H1 (cell line): Measurements from ENCODE around the gene PCDHB14. TPM values are rescaled to one million over a fixed set of nuclear protein-coding genes. Genes with fewer than 3 reads are reported as not detected.

ENCODE experiments used
- CTCF ChIA-PET: fragments of 300-600 bp; sonication (Branson Sonifier 250); formaldehyde crosslinking; loops from one replicate; lab custom pipeline; 2021; ENCODE audit not compliant: partially characterized antibody; lab: Charles Lee
- POLR2A ChIA-PET: fragments of 300-600 bp; sonication (Branson Sonifier 250); formaldehyde crosslinking; loops from one replicate; lab custom pipeline; 2021; ENCODE audit warnings: inconsistent platforms; ENCODE audit not compliant: partially characterized antibody; lab: Charles Lee
- DNase-seq, 2 experiments: peaks; one replicate each; pipeline versions ENCODE4 v3.0.0 to v3.0.0-alpha.2; 2010 to 2022; ENCODE audit warnings: low spot score in 2 of 2, low read depth in 1 of 2, mixed read lengths in 1 of 2
- FAIRE-seq: peaks from 2 replicates; lab custom pipeline; 2011; peaks lifted over from hg19 to GRCh38; lab: Jason Lieb, UNC
- H2AFZ ChIP-seq: 2 replicates; pipeline ENCODE4 v1.8.1; 2012; ENCODE audit warnings: low read length, inconsistent platforms
- H2AK5ac ChIP-seq: 2 replicates; pipeline ENCODE4 v1.6.1; 2013; ENCODE audit warnings: low read depth, low read length
- H2BK120ac ChIP-seq: replicated peaks from 2 replicates; pipeline ENCODE3; 2013; ENCODE audit warnings: low read depth, low read length, inconsistent platforms
- H2BK12ac ChIP-seq: 2 replicates; pipeline ENCODE4 v1.6.1; 2013; ENCODE audit warnings: low read depth, low read length
- H2BK15ac ChIP-seq: 2 replicates; pipeline ENCODE4 v1.6.1; 2013; ENCODE audit warnings: low read length
- H2BK20ac ChIP-seq: 2 replicates; pipeline ENCODE4 v1.6.1; 2013; ENCODE audit warnings: low read length
- H2BK5ac ChIP-seq: 2 replicates; pipeline ENCODE4 v1.6.1; 2013; ENCODE audit warnings: low read depth, low read length
- H3K14ac ChIP-seq: 2 replicates; pipeline ENCODE4 v1.6.1; 2013; ENCODE audit warnings: inconsistent platforms; ENCODE audit not compliant: insufficient read length
- H3K18ac ChIP-seq: 2 replicates; pipeline ENCODE4 v1.6.1; 2013; ENCODE audit warnings: low read length; ENCODE audit errors: extremely low read depth
- H3K23ac ChIP-seq: 2 replicates; pipeline ENCODE4 v1.6.1; 2013; ENCODE audit warnings: inconsistent platforms; ENCODE audit not compliant: insufficient read length
- H3K23me2 ChIP-seq: 2 replicates; pipeline ENCODE4 v1.6.1; 2013; ENCODE audit warnings: low read depth, low read length
- H3K27ac ChIP-seq: 2 replicates; pipeline ENCODE4 v1.6.1; 2011; ENCODE audit warnings: low read depth, low read length, inconsistent platforms
- H3K27me3 ChIP-seq, 4 experiments: replicated peaks in 1 of 4; 1 replicate in 1 of 4; 2 replicates in 3 of 4; pipeline versions ENCODE4 v1.6.1 to v1.8.1; 2011 to 2013; ENCODE audit warnings: low read length in 3 of 4, mild to moderate bottlenecking in 3 of 4, inconsistent platforms in 2 of 4, mixed read lengths in 2 of 4, moderate library complexity in 1 of 4; ENCODE audit not compliant: control insufficient read depth in 3 of 4, insufficient read depth in 3 of 4; ENCODE audit errors: extremely low read depth in 1 of 4
- H3K36me3 ChIP-seq, 4 experiments: 2 replicates each; pipeline versions ENCODE4 v1.6.1 to v1.8.1; 2011 to 2013; ENCODE audit warnings: mild to moderate bottlenecking in 4 of 4, low read length in 3 of 4, moderate library complexity in 2 of 4, control low read depth in 1 of 4, inconsistent platforms in 1 of 4; ENCODE audit not compliant: insufficient read depth in 4 of 4, control insufficient read depth in 2 of 4
- H3K4ac ChIP-seq: replicated peaks from 2 replicates; pipeline ENCODE3; 2013; ENCODE audit warnings: low read length, low read depth, mixed read lengths, inconsistent platforms; ENCODE audit not compliant: insufficient read length
- H3K4me1 ChIP-seq, 4 experiments: replicated peaks in 1 of 4; 1 replicate in 1 of 4; 2 replicates in 3 of 4; pipeline versions ENCODE4 v1.6.1 to v1.8.1; 2011 to 2013; ENCODE audit warnings: low read length in 3 of 4, inconsistent platforms in 2 of 4, mixed read lengths in 1 of 4; ENCODE audit not compliant: insufficient read depth in 4 of 4, control insufficient read depth in 3 of 4
- H3K4me2 ChIP-seq, 2 experiments: 2 replicates each; pipeline versions ENCODE4 v1.6.1 to v1.8.1; 2011 to 2013; ENCODE audit warnings: low read depth in 2 of 2, low read length in 2 of 2, control low read depth in 1 of 2, inconsistent platforms in 1 of 2, mild to moderate bottlenecking in 1 of 2; ENCODE audit not compliant: insufficient read depth in 1 of 2
- H3K4me3 ChIP-seq, 4 experiments: fragments of 200-600, 300-600 bp in 1 of 4; sonication (generic), shearing (Covaris generic), sonication (Bioruptor Twin) in 1 of 4; 2 replicates each; pipeline versions ENCODE4 v1.5.1 to v1.8.1; 2011 to 2016; ENCODE audit warnings: low read length in 4 of 4, low read depth in 3 of 4, control low read depth in 2 of 4, inconsistent platforms in 2 of 4, mild to moderate bottlenecking in 2 of 4, mixed read lengths in 1 of 4, moderate library complexity in 1 of 4; ENCODE audit not compliant: insufficient read depth in 2 of 4; ENCODE audit errors: extremely low read depth in 1 of 4
- H3K56ac ChIP-seq: replicated peaks from 2 replicates; pipeline ENCODE3; 2013; ENCODE audit warnings: low read depth, mild to moderate bottlenecking, mixed read lengths, low read length, inconsistent platforms; ENCODE audit not compliant: insufficient read length
- H3K79me1 ChIP-seq: 2 replicates; pipeline ENCODE4 v1.6.1; 2013; ENCODE audit warnings: low read depth, low read length, control low read depth
- H3K79me2 ChIP-seq, 2 experiments: 2 replicates each; pipeline versions ENCODE4 v1.6.1 to v1.8.1; 2012 to 2013; ENCODE audit warnings: low read length in 2 of 2, mild to moderate bottlenecking in 2 of 2, inconsistent platforms in 1 of 2; ENCODE audit not compliant: insufficient read depth in 2 of 2, control insufficient read depth in 1 of 2
- H3K9ac ChIP-seq, 4 experiments: replicated peaks in 1 of 4; 1 replicate in 1 of 4; 2 replicates in 3 of 4; pipeline versions ENCODE4 v1.6.1 to v1.8.1; 2011 to 2013; ENCODE audit warnings: low read depth in 3 of 4, low read length in 3 of 4, control low read depth in 2 of 4, mild to moderate bottlenecking in 2 of 4, moderate library complexity in 2 of 4, inconsistent platforms in 1 of 4; ENCODE audit errors: extremely low read depth in 1 of 4
- H3K9me3 ChIP-seq, 2 experiments: 2 replicates each; pipeline versions ENCODE4 v1.6.1 to v1.8.1; 2012 to 2013; ENCODE audit warnings: mild to moderate bottlenecking in 2 of 2, moderate library complexity in 2 of 2, control low read depth in 1 of 2, inconsistent platforms in 1 of 2, low read depth in 1 of 2, low read length in 1 of 2, mixed read lengths in 1 of 2; ENCODE audit not compliant: insufficient read depth in 2 of 2
- H4K20me1 ChIP-seq, 2 experiments: replicated peaks in 1 of 2; 2 replicates each; pipeline versions ENCODE3 to v1.8.1; 2011 to 2013; ENCODE audit warnings: inconsistent platforms in 2 of 2, low read length in 2 of 2, mild to moderate bottlenecking in 1 of 2; ENCODE audit not compliant: insufficient read depth in 2 of 2, control insufficient read depth in 1 of 2
- H4K5ac ChIP-seq: 2 replicates; pipeline ENCODE4 v1.6.1; 2013; ENCODE audit warnings: low read length, low read depth, mixed read lengths, inconsistent platforms; ENCODE audit not compliant: insufficient read length
- H4K8ac ChIP-seq: 2 replicates; pipeline ENCODE4 v1.8.0; 2013; ENCODE audit warnings: mild to moderate bottlenecking, moderate library complexity, low read length, inconsistent platforms; ENCODE audit not compliant: insufficient read depth; ENCODE audit errors: extremely low read depth
- H4K91ac ChIP-seq: replicated peaks from 2 replicates; pipeline ENCODE3; 2013; ENCODE audit warnings: low read length, mixed read lengths, inconsistent platforms; ENCODE audit not compliant: insufficient read length
- RAD21 ChIP-seq, 2 experiments: IDR thresholded peaks in 1 of 2; conservative IDR thresholded peaks in 1 of 2; 2 replicates each; pipeline ENCODE4 v1.6.1; 2011; ENCODE audit warnings: low read depth in 2 of 2, low read length in 2 of 2, improper control_type of control experiment in 1 of 2, inconsistent platforms in 1 of 2, mild to moderate bottlenecking in 1 of 2, moderate library complexity in 1 of 2
- RBBP5 ChIP-seq: IDR thresholded peaks from 2 replicates; pipeline ENCODE4 v1.7.1; 2012; ENCODE audit warnings: low read depth, mild to moderate bottlenecking, inconsistent platforms, low read length, moderate library complexity, borderline replicate concordance
- WGBS, 2 experiments: shearing (Covaris generic) in 1 of 2; methylation state at CpG; one replicate each; pipeline versions ENCODE4 v1.1.6 to v1.1.7; 2013 to 2015; ENCODE audit warnings: low lambda C conversion rate in 2 of 2, mixed read lengths in 2 of 2, inconsistent platforms in 1 of 2, low coverage in 1 of 2, missing lambda C conversion rate in 1 of 2; ENCODE audit not compliant: insufficient replicate concordance in 2 of 2, insufficient coverage in 1 of 2, insufficient read length in 1 of 2; ENCODE audit errors: extremely low coverage in 1 of 2, missing lambda C conversion rate in 1 of 2; 5-methylcytosine and 5-hydroxymethylcytosine counted together
- polyA plus RNA-seq, 7 experiments: library from polyadenylated mRNA; depleted of rRNA in 3 of 7; stranded (reverse) in 5 of 7; unstranded in 2 of 7; fragments of >200 nt in 5 of 7; fragments of 200-250 nt in 2 of 7; gene quantifications; 1 replicate in 5 of 7; 2 replicates in 1 of 7; 4 replicates in 1 of 7; pipeline versions ENCODE4 v1.2.1 to v1.2.3, GENCODE V29; 2011 to 2013; ENCODE audit warnings: missing spikeins in 2 of 7, mixed read lengths in 2 of 7
- total RNA-seq: library from RNA; stranded (reverse); fragmentation: NEBNext Ultra II Directional; extraction: Animal tissue kit (Norgen Biotek cat#: 25700); gene quantifications from 2 replicates; pipeline ENCODE4 v1.2.1, GENCODE V29; 2021
- TF ChIP-seq, protein P1 (sequence below): IDR thresholded peaks from 2 replicates; pipeline ENCODE4 v1.6.1; 2012; ENCODE audit warnings: inconsistent platforms
- TF ChIP-seq, protein P2 (sequence below), 3 experiments: IDR thresholded peaks; 1 replicate in 2 of 3; 2 replicates in 1 of 3; pipeline versions ENCODE4 v1.5.1 to v1.6.1; 2011; ENCODE audit warnings: low read length in 3 of 3, mild to moderate bottlenecking in 3 of 3, inconsistent platforms in 2 of 3, low read depth in 1 of 3, moderate library complexity in 1 of 3; ENCODE audit not compliant: insufficient read depth in 1 of 3; ENCODE audit errors: control extremely low read depth in 1 of 3

The PCDHB14 gene
- total and polyA plus RNA-seq, 2 of the 8 experiments (the other 6 are each of a cell fraction or from before 2014, with no cell fraction given), result 2.7 TPM

GRCh38 chr5:141272906-141273305 lies 49.8 kb downstream of the PCDHB14 start:
- Histone ChIP-seq H3K79me1 (no peaks in the 10 kb centered on the region), H3K36me3 (peaks cover 0 to 3% (median 0%) of the 10 kb centered on the region in 4 experiments; a peak in 1 of 8 replicates), H4K20me1 (no peaks in the 10 kb centered on the region), H2AK5ac (no peak overlapping the region), H2BK5ac (no peak overlapping the region), H3K23me2 (no peaks in the 10 kb centered on the region), H3K4me1 (no peaks in the 10 kb centered on the region), H3K56ac (no peak overlapping the region), H3K18ac (no peak overlapping the region), H3K4ac (no peak overlapping the region), H3K27me3 (no peaks in the 10 kb centered on the region), H3K9me3 (peaks cover 25 to 63% of the 10 kb centered on the region in 2 experiments), H4K91ac (no peak overlapping the region), H2BK15ac (no peak overlapping the region), H3K27ac (no peak overlapping the region), H2BK20ac (no peak overlapping the region), H3K4me2 (no peak overlapping the region), H2BK120ac (no peak overlapping the region), H3K79me2 (no peaks in the 10 kb centered on the region), H3K14ac (no peak overlapping the region), H4K8ac (no peak overlapping the region), H3K9ac (no peak overlapping the region), H2BK12ac (no peak overlapping the region), H3K23ac (no peak overlapping the region), H4K5ac (no peak overlapping the region), H3K4me3 (no peak overlapping the region), H2AFZ (no peak overlapping the region)
- POLR2A ChIA-PET, result interaction anchor here (0.5 to 1.7 kb wide), 3 partner anchors 27 to 138 kb away, joined by 3 to 4 read pairs (median 3); partner anchors contain the start of gene PCDHB5
- 86% methylated on average over 3 of the region's 3 CpGs; no CpG with 5 or more reads in 1 of the 2 experiments for WGBS, 2 experiments
- TF ChIP-seq RBBP5, result no peak
- TF ChIP-seq RAD21 (IDR thresholded peaks at IDR 0.05 in 1 of 2, conservative IDR thresholded peaks at IDR 0.05 in 1 of 2; ENCODE audit: low read depth in 2 of 2, low read length in 2 of 2), result peak; percentile 37 to 49; a peak in 3 of 4 replicates
- TF ChIP-seq, protein P1, sequence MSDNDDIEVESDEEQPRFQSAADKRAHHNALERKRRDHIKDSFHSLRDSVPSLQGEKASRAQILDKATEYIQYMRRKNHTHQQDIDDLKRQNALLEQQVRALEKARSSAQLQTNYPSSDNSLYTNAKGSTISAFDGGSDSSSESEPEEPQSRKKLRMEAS, result no peak
- TF ChIP-seq, protein P2, sequence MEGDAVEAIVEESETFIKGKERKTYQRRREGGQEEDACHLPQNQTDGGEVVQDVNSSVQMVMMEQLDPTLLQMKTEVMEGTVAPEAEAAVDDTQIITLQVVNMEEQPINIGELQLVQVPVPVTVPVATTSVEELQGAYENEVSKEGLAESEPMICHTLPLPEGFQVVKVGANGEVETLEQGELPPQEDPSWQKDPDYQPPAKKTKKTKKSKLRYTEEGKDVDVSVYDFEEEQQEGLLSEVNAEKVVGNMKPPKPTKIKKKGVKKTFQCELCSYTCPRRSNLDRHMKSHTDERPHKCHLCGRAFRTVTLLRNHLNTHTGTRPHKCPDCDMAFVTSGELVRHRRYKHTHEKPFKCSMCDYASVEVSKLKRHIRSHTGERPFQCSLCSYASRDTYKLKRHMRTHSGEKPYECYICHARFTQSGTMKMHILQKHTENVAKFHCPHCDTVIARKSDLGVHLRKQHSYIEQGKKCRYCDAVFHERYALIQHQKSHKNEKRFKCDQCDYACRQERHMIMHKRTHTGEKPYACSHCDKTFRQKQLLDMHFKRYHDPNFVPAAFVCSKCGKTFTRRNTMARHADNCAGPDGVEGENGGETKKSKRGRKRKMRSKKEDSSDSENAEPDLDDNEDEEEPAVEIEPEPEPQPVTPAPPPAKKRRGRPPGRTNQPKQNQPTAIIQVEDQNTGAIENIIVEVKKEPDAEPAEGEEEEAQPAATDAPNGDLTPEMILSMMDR (IDR thresholded peaks at IDR 0.05; ENCODE audit: control extremely low read depth in 1 of 3, insufficient read depth in 1 of 3, low read depth in 1 of 3, low read length in 3 of 3), result peak in 2 of 3 experiments; percentile 41 to 49; a peak in 2 of 4 replicates
- peak; percentile 3 to 44 for DNase-seq
- CTCF ChIA-PET, result interaction anchor here (0.6 to 4.9 kb wide), 36 partner anchors 8 to 555 kb away, joined by 3 to 35 read pairs (median 5); partner anchors contain the start of genes PCDHB10, PCDHB14, PCDHB15 and PCDHB16
- peak; percentile 62 for FAIRE-seq
